GM19240 (cell line): ENCODE measurements around the gene SLIT1.

ENCODE experiments used
- DNase-seq: peaks from one replicate; pipeline ENCODE4 v3.0.0; 2011; ENCODE audit warnings: low spot score; ENCODE audit not compliant: insufficient read length

SLIT1 gene

GRCh38 chr10:97065128-97065527 is 120.6 kb downstream of the SLIT1 start:
- no peak for DNase-seq

DNA sequence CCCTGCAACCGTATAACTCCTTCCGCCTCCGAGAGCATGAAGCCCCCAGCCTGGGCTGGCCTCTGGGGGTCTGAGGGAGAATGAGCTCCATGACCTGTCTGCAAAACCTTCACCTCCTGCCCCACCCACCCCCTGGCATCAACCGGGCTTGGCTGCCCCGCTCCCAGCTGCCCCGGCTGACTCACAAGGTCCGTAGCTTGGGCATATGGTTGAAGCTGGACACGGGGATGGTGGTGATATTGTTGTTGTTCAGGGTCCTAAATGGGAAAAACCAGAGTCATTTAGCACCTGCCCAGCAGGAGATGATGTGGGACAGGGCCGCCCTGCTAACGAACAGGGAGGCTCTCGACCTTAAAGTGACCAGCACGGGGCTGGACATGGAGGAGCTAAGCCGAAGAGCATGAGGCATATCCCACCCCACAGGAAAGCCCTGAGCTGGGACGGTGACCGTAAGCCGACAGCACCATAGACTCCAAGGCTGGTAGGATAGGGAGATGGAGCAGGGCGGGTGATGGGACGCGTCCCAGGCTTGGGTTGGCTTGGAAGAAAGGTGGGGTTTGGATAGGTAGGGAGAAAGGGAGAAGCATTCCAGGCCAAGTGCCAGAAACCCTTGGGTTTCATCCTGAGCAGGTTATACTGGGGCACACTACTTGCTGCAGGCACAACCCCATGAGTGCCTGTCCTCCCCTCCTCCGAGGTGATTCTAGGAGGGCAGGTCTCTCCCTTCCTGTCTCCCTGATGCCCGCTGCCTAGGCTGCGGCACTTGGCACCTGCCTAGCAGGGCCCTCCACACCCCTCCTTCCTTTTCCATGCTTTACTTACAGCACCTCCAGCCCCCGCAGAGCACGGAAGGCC is 121.5 kb downstream of the SLIT1 start:
- no peak for DNase-seq

- DNase-seq: no peak
These were observed 122.3 kb downstream of the SLIT1 start for GRCh38 chr10:97063271-97063982.

GRCh38 chr10:97062456-97062855 is 123.3 kb downstream of the SLIT1 start:
- no peak for DNase-seq

- no peak for DNase-seq
These were observed 123.7 kb downstream of the SLIT1 start for GRCh38 chr10:97062046-97062445.

- DNase-seq: no peak
These were observed 124.3 kb downstream of the SLIT1 start for GRCh38 chr10:97061423-97061822.

DNA sequence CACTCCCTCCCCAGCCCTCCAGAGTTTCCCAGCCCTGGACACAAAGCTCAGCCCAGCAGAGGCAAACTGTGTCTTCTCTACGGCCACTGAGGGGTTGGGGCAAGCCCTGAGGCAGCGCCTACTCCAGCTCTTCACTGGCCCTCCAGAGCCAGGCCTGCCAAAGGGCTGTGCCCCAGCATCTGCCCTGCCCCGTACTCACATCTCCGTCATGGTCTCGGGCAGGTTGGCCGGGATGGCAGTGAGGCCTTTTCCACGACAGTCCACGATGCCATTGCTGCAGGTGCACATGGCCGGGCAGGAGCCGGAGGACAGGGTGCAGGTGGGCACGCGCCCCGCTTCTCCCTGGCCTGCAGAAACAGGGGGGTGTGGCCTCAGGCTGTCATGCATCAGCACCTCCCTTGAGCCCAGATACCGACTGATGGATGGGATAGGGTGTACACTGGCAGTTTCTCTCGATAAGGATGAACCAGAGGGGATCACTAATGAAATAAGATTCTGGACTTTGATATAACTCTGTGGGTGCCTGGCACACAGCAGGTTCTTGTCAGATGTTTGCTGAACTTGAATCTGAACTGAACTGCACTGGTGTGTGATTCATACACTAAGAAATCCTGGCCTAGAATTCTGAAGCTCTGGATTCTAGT is 125.2 kb downstream of the SLIT1 start:
- no peak for DNase-seq

GRCh38 chr10:97059872-97060205 is 125.9 kb downstream of the SLIT1 start:
- DNase-seq: no peak

DNA sequence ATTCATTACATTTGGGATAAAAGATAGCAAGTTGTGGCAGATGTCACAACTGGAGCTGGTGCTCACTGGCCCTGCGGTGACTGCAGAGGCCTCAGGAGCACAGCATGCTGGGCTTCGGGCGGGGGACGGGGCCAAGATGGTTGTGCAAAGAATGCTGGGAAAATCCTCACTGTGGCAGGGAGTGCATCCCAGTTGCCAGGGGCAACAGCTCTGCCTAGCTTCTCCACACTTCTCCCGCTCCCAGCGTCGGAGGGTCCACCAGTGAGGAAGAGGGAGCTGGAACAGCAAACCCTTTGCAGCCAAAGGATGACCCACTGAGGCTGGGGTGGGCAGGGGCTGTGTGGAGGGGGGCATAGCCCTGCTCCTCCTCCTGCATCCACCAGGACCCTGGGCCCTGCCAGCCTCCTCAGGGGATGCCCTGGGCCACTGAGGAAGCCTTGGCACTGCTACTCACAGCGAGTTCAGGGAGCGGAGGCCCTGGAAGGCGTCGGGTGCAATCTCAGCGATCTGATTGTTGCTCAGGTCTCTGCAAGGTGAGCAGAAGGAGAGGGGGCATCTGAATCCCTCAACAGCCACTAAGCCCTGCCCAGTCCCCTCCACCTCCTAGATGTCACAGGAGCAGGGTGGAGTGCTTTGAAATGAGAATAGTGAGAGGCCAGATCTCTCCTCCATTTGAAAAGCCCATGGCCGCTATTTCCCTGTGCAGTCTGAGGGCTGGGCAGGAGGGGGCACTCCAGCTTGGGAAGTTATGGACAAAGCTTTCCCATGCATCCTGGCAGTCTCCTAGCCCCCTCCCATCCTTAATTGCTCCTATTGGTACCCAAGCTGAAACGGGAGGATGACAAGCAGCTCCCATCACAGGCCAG is 126.5 kb downstream of the SLIT1 start:
- DNase-seq: no peak

GRCh38 chr10:97058521-97058920 is 127.2 kb downstream of the SLIT1 start:
- no peak for DNase-seq

- no peak for DNase-seq
These were observed 128.1 kb downstream of the SLIT1 start for GRCh38 chr10:97057491-97058235.

DNA sequence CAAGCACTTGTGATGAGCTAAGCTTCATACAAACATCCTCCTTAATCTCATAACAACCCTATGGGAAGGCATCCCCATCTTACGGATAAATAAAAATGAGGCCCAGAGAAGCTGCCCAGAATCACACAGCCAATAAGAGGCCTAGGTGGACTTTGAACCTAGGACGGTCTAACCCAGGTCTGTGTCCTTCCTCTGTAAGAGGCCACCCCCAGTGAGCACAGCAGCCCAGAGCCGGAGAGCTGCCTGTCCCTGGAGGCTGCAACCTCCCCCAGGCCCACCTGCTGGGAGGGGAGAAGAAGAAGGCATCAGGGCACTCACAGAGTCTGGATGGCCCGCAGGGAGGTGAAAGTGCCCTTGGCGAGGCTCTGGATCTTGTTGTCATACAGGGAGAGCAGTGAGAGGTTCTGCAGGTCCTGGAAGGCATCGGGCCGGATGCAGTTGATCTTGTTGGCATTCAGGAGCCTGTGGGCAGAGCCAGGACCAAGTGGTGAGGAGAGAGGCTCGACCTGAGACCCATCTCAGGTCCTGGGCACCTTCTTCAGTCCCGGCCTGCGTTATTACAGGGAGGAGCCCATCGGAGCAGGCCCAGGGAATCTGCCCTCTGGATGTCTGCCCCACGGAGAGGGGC is 129.6 kb downstream of the SLIT1 start:
- no peak for DNase-seq

DNA sequence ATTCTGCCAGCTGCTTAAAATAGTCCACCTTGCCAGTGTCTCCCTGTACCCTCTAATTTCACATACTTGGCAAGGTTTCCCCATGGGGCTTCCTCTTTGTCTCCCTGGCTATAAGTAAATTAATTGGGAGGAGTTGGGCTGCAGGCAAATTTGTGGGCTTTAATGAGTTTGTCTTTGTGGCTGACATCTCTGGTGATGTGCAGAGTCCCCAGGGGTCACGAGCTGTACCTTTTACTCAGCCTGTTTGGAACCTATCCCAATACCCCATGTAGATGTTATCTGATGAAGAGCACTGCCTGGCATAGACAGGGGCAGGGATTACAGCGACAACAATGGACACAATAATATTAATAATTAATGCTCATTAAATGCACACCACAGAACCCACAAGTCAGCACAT is 132.5 kb downstream of the SLIT1 start:
- no peak for DNase-seq

DNA sequence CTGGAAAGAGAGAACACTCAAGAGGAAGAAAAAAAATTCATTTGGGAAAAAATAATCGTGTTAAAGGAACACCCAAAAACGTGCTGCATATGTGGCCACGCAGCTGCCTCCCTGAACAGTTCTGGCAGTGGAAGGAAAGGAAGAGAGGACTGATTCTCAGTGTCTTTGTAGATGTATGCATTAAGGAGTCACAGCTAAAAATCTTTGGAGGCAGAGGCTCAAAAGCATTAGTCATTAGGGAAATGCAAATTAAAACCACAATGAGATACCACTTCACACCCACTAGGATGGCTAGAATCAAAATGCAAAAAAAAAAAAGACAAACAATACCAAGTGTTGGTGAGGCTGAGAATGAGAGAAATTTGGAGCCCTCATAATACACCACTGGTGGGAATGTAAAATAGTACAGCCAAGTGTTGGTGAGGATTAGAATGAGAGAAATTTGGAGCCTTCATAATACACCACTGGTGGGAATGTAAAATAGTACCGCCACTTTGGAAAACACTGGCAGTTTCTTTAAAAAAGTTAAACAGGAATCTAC is 134.7 kb downstream of the SLIT1 start:
- DNase-seq: no peak

- no peak for DNase-seq
These were observed 135.5 kb downstream of the SLIT1 start for GRCh38 chr10:97050205-97050745.

GRCh38 chr10:97049670-97050069 is 136.1 kb downstream of the SLIT1 start:
- DNase-seq: no peak

DNA sequence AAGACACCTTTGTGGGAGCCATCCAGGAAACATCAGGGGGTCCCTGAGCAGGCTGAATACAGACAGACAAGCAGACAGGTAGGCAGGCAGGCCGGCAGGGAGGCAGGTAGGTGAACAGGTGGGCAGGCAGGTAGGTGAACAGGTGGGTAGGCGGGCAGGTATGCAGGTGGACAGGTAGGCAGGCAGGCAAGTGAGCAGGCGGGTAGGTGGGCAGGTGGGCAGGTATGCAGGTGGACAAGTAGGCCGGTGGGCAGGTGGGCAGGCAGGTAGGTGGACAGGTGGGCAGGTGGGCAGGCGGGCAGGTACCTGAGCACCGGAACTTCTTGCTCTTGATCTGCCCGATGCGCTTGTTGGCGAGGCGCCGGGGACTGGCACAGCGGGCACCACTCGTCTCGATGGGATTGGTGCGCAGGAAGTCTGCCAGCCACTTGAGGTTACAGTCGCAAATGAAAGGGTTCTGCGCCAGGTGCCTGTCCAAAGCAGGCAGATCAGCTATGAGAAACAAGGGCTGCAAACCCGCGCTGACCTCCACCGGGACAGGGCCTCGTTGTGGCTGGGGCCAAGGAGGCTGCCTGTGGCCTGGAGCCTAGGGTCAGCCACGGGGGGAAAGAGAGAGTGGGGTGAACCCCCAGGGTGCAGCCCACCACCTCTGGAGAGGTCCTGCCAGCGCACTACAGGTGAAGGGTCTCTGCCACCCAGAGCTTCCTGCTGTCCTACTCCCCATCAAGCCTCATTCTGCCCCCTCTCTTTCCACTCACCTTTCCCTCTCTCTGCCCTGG is 136.9 kb downstream of the SLIT1 start:
- no peak for DNase-seq

DNA sequence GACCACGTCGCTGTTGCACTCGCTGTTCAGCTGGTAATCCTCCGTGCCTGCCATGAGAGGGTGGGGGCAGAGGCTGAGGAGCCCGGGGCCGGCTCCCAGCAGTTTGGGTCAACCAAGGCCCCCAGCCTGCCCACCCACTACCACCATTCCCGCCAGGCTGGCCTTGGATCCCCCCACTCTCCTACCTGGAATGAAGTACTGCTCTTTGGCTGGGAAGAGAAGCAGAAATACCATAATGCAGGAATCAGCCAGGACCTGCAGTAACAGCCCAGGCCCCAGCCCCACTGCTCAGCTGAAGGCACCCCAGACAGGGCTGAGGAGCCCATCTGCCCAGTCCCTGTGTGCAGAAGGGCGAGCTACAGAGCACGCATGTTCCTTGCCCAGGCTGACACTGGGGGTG is 138.0 kb downstream of the SLIT1 start:
- no peak for DNase-seq
